GM13976 (cell line): ENCODE data around the gene AQP9.

ENCODE experiments used
- DNase-seq: peaks from one replicate; pipeline ENCODE4 v3.0.0; 2012; ENCODE audit warnings: low spot score
- CTCF ChIP-seq: IDR thresholded peaks from 2 replicates; pipeline ENCODE4 v1.5.1; 2012; ENCODE audit warnings: borderline replicate concordance, mild to moderate bottlenecking; ENCODE audit not compliant: insufficient read depth; ENCODE audit errors: extremely low read depth, missing control alignments, control extremely low read depth
- in situ Hi-C: fragments of 300-500 bp; cut with MboI; formaldehyde crosslinking; loops from one replicate; pipeline ENCODE4 v1.12.0; 2022; ENCODE audit warnings: low sequenced_read_pairs, mixed read lengths, inconsistent platforms; ENCODE audit not compliant: unreplicated experiment

AQP9 gene

GRCh38 chr15:58139276-58139988 lies 1.3 kb downstream of the AQP9 start:
- DNase-seq = no peak
- in situ Hi-C loops = no loop called here
- TF ChIP-seq CTCF = no peak

GRCh38 chr15:58139989-58140522 lies 1.9 kb downstream of the AQP9 start:
- no peak for TF ChIP-seq CTCF
- in situ Hi-C loops = no loop called here
- DNase-seq = no peak

GRCh38 chr15:58141894-58142293 lies 3.7 kb downstream of the AQP9 start:
- DNase-seq = no peak
- no peak for TF ChIP-seq CTCF
- in situ Hi-C loops = no loop called here

- in situ Hi-C loops = no loop called here
- TF ChIP-seq CTCF = no peak
- no peak for DNase-seq
Measured at GRCh38 chr15:58142827-58143461, 4.8 kb downstream of the AQP9 start.

GRCh38 chr15:58145606-58146005 lies 7.4 kb downstream of the AQP9 start:
- TF ChIP-seq CTCF = no peak
- in situ Hi-C loops = no loop called here
- DNase-seq = no peak

- no peak for DNase-seq
- TF ChIP-seq CTCF = no peak
- in situ Hi-C loops = no loop called here
Measured at GRCh38 chr15:58146211-58146610, 8.0 kb downstream of the AQP9 start.

- in situ Hi-C loops = no loop called here
Measured at GRCh38 chr15:58146749-58147148, 8.6 kb downstream of the AQP9 start.

More at GRCh38 chr15:58146749-58147148, 8.6 kb downstream of the AQP9 start:
- TF ChIP-seq CTCF = no peak
- DNase-seq = no peak
